Breast epithelium (tissue), 3 donors: Measurements from ENCODE around the gene MAP7.

Source experiments
- POLR2AphosphoS5 ChIP-seq, 3 donors: sonication (generic); formaldehyde crosslinking; IDR thresholded peaks; one replicate each; pipeline ENCODE4 v1.6.1; 2017; ENCODE audit warnings: antibody characterized with exemption in 3 of 3
- TF ChIP-seq, protein P1 (sequence below), 3 donors: fragments of 450-650 bp; IDR thresholded peaks; one replicate each; pipeline ENCODE4 v1.5.1; 2016 to 2017; ENCODE audit warnings: antibody characterized with exemption in 3 of 3, mild to moderate bottlenecking in 3 of 3, moderate library complexity in 3 of 3

DNA sequence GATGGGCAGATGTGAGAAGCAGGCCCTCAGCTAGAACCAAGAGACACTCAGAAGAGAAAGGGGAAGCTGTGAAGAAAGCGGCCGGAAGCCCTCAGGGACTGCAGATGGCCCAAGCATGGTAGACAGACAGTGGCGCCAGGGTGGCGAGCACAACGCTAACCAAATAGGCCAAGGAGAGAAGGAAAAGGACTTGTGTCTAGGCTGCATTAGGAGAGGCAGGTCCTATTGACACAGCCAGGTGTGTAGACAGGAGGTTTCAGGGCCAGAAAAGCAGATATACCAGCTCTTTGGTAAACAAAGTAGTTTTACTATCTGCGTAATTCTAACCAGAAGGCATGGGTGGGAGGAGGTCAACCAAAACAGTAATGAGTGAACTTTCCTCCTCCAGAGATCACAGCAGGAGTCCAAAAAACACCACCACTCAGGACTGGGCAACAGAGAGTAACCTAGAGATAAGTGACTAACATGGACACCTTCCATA lies 15.8 kb upstream of the MAP7 start:
- TF ChIP-seq, protein P1, sequence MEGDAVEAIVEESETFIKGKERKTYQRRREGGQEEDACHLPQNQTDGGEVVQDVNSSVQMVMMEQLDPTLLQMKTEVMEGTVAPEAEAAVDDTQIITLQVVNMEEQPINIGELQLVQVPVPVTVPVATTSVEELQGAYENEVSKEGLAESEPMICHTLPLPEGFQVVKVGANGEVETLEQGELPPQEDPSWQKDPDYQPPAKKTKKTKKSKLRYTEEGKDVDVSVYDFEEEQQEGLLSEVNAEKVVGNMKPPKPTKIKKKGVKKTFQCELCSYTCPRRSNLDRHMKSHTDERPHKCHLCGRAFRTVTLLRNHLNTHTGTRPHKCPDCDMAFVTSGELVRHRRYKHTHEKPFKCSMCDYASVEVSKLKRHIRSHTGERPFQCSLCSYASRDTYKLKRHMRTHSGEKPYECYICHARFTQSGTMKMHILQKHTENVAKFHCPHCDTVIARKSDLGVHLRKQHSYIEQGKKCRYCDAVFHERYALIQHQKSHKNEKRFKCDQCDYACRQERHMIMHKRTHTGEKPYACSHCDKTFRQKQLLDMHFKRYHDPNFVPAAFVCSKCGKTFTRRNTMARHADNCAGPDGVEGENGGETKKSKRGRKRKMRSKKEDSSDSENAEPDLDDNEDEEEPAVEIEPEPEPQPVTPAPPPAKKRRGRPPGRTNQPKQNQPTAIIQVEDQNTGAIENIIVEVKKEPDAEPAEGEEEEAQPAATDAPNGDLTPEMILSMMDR (IDR thresholded peaks at IDR 0.05) = no peak
- no peak for TF ChIP-seq POLR2AphosphoS5 (IDR thresholded peaks at IDR 0.05)
